NB4 (cell line): ENCODE measurements around the gene CCAR1.

ENCODE experiments used
- DNase-seq: peaks from one replicate; pipeline ENCODE4 v3.0.0; 2010; ENCODE audit warnings: low read depth
- H3K4me3 ChIP-seq: one replicate; pipeline ENCODE4 v1.5.1; 2011; ENCODE audit warnings: mild to moderate bottlenecking, low read depth, low read length, moderate library complexity
- MAX ChIP-seq: IDR thresholded peaks from 2 replicates; pipeline ENCODE4 v1.6.1; 2011; ENCODE audit warnings: low read depth, low read length
- MYC ChIP-seq: IDR thresholded peaks from 2 replicates; pipeline ENCODE4 v1.6.1; 2011; ENCODE audit warnings: low read depth, low read length
- POLR2A ChIP-seq: IDR thresholded peaks from 2 replicates; pipeline ENCODE4 v1.6.1; 2011; ENCODE audit warnings: mild to moderate bottlenecking; ENCODE audit not compliant: insufficient read length; ENCODE audit errors: extremely low read depth
- TF ChIP-seq, protein P1 (sequence below): IDR thresholded peaks from one replicate; pipeline ENCODE4 v1.5.1; 2012; ENCODE audit warnings: low read depth, low read length

Gene CCAR1, protein sequence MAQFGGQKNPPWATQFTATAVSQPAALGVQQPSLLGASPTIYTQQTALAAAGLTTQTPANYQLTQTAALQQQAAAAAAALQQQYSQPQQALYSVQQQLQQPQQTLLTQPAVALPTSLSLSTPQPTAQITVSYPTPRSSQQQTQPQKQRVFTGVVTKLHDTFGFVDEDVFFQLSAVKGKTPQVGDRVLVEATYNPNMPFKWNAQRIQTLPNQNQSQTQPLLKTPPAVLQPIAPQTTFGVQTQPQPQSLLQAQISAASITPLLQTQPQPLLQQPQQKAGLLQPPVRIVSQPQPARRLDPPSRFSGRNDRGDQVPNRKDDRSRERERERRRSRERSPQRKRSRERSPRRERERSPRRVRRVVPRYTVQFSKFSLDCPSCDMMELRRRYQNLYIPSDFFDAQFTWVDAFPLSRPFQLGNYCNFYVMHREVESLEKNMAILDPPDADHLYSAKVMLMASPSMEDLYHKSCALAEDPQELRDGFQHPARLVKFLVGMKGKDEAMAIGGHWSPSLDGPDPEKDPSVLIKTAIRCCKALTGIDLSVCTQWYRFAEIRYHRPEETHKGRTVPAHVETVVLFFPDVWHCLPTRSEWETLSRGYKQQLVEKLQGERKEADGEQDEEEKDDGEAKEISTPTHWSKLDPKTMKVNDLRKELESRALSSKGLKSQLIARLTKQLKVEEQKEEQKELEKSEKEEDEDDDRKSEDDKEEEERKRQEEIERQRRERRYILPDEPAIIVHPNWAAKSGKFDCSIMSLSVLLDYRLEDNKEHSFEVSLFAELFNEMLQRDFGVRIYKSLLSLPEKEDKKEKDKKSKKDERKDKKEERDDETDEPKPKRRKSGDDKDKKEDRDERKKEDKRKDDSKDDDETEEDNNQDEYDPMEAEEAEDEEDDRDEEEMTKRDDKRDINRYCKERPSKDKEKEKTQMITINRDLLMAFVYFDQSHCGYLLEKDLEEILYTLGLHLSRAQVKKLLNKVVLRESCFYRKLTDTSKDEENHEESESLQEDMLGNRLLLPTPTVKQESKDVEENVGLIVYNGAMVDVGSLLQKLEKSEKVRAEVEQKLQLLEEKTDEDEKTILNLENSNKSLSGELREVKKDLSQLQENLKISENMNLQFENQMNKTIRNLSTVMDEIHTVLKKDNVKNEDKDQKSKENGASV

DNA sequence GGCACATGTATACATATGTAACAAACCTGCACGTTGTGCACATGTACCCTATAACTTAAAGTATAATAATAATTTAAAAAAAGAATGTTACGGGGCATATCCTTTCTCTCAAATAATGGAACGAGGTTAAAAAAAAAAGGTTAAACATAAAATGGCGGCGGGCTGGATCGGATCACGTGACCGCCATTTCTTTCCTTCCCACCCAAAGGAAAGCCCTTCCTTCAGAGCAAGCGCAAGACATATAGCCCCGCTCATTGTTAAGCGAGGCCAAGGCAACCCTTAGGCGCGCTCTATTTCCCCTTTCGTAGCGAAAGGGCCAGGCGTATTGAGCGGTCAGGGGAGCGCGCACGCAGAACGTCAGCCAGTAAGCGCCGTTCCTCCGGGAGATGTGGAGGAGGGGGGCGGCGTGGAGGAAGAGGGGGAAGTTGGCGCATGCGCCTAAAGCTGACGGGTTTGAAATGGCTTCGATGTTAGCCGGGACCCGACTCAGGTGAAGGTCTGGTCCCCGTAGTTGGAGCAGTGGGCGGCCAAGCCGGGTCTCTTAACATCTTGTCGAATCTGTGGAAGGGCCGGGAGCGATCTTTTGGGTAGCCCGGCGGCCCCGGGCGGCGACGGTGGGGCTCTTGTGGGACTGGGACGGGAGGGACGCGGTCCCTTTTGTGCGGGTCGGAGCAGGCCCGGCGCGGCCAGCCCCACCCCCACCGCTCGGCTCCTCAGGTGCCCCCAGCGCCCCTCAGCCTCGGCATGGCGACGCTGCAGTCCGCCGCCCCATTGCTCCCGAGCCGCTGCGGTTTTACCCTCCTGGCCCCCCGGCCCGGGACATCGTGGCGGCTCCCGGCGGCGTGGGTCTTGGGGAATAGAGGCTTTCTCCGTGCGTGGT lies at the start of gene CCAR1:
Gene CCAR1 (plus strand): TSS at position 447 of the 880 bp plus-strand sequence. CDS start 1,266 bp downstream, outside the sequence.
- TF ChIP-seq MAX = peak; percentile 97
- TF ChIP-seq, protein P1, sequence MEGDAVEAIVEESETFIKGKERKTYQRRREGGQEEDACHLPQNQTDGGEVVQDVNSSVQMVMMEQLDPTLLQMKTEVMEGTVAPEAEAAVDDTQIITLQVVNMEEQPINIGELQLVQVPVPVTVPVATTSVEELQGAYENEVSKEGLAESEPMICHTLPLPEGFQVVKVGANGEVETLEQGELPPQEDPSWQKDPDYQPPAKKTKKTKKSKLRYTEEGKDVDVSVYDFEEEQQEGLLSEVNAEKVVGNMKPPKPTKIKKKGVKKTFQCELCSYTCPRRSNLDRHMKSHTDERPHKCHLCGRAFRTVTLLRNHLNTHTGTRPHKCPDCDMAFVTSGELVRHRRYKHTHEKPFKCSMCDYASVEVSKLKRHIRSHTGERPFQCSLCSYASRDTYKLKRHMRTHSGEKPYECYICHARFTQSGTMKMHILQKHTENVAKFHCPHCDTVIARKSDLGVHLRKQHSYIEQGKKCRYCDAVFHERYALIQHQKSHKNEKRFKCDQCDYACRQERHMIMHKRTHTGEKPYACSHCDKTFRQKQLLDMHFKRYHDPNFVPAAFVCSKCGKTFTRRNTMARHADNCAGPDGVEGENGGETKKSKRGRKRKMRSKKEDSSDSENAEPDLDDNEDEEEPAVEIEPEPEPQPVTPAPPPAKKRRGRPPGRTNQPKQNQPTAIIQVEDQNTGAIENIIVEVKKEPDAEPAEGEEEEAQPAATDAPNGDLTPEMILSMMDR = no peak
- peak; percentile 87 for TF ChIP-seq MYC
- TF ChIP-seq POLR2A = peak; percentile 92
- H3K4me3 ChIP-seq = peak within 1 kb of the TSS; percentile 91
- DNase-seq = peak; percentile 100

DNA sequence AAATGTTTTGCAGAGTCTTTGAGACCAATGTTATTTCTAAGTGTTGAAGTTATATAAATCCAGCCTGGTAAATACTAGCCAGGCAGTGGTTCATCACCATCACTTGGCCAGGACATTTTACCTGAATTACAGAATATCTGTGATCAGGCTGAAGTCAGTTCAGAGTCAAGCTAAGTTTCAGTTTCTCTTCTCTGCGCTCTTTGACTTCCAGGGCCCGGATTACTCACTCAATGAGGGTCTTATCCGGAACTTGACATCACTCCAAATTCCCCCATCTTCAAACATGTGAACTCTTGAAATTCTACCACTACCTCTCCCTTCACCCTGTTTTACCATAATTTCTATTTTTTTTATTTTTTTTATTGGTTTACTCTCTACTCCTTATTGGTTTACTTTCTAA lies 36.6 kb upstream of the CCAR1 start:
- no peak for DNase-seq
- H3K4me3 ChIP-seq = no peak overlapping the region
- TF ChIP-seq POLR2A = no peak
- no peak for TF ChIP-seq MYC
- TF ChIP-seq, protein P1 = no peak
- TF ChIP-seq MAX = no peak

DNA sequence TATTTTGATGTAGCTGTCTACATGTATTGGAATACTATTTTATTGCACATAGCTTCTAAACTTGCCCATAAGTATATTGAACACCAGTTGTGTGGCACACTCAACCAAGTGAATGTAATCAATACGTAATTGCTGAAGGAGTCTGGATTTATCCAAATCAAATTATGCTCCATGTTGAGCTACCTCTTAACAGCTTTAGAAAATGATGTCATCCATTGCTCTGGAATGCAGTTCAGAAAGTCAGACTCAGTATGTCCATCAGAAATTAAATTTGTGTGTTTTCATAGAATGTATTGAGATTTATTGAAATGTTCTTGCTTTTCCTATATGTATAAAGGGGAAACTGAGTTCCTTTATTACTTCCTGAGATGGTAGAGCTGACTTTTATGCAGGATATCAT lies 25.0 kb upstream of the CCAR1 start:
- DNase-seq = no peak
- H3K4me3 ChIP-seq = no peak overlapping the region
- TF ChIP-seq POLR2A (no peak), MYC (no peak), MAX (no peak)
- TF ChIP-seq, protein P1 = no peak

- TF ChIP-seq MYC = no peak
- TF ChIP-seq MAX = no peak
- TF ChIP-seq POLR2A = no peak
- TF ChIP-seq, protein P1 = no peak
- no peak for DNase-seq
- H3K4me3 ChIP-seq = no peak overlapping the region
Measured at GRCh38 chr10:68697106-68697505, 23.9 kb upstream of the CCAR1 start.

DNA sequence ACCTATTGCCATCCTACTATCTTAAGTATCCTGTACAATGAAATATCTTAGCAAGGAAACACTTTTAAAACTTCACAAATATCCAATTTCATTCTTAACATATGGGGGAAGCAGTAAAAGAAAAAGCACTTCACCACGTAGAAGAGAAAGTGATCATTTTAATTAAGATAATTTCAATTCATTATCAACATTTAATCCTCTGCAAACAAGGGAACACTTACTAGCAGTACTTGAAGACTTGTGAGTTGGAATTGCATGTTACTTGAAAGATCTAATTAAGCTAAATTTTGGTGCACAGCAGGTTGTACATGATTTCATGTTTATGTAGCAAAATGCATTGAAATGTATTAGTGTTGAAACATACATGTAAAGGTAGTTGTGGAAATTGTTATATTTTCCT lies 20.8 kb upstream of the CCAR1 start:
- no peak overlapping the region for H3K4me3 ChIP-seq
- no peak for DNase-seq
- TF ChIP-seq POLR2A (no peak), MYC (no peak), MAX (no peak)
- TF ChIP-seq, protein P1 = no peak
